ENCODE measurements around the gene MTHFD1L.

DNA sequence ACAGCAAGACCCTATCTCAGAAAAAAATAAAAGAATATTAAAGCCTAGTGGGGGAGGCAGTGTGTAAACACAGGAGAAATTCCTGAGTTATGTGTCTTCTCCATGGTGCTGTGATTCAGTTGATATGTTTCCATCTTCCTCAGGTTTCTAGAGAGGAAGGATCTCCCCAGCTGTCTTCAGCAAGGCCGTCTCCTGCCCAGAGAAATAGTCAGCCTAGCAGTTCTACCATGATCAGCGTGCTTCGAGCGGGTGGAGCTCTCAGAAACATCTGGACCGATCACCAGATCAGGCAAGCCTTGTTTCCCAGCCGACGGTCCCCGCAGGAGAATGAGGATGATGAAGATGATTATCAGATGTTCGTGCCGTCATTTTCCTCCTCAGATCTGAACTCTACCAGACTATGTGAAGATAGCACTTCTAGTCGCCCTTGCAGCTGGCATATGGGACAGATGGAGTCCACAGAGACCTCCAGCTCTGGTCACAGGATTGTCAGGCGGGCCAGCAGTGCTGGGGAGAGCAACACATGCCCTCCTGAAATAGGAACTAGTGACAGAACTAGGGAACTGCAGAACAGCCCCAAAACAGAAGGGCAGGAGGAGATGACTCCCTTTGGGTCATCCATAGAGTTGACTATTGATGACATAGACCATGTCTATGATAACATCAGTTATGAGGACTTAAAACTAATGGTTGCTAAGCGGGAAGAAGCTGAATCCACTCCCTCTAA, 34.9 kb upstream of the MTHFD1L start:
- TF ChIP-seq FOXJ3 (CRISPR knock-in tag; IDR thresholded peaks at IDR 0.05) (no peak), ZNF140 (CRISPR knock-in tag; IDR thresholded peaks at IDR 0.05) (no peak), MTA3 (IDR thresholded peaks at IDR 0.05; ENCODE audit: borderline replicate concordance) (no peak), JUND (IDR thresholded peaks at IDR 0.05; ENCODE audit: borderline replicate concordance, low read depth, low read length) (no peak), JUND (tag; IDR thresholded peaks at IDR 0.05; ENCODE audit: borderline replicate concordance, low read depth, low read length) (no peak)
- TF ChIP-seq, protein P1, sequence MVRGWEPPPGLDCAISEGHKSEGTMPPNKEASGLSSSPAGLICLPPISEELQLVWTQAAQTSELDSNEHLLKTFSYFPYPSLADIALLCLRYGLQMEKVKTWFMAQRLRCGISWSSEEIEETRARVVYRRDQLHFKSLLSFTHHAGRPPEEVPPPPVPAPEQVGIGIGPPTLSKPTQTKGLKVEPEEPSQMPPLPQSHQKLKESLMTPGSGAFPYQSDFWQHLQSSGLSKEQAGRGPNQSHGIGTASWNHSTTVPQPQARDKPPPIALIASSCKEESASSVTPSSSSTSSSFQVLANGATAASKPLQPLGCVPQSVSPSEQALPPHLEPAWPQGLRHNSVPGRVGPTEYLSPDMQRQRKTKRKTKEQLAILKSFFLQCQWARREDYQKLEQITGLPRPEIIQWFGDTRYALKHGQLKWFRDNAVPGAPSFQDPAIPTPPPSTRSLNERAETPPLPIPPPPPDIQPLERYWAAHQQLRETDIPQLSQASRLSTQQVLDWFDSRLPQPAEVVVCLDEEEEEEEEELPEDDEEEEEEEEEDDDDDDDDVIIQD (CRISPR knock-in tag; IDR thresholded peaks at IDR 0.05): no peak
- TF ChIP-seq, protein P2, sequence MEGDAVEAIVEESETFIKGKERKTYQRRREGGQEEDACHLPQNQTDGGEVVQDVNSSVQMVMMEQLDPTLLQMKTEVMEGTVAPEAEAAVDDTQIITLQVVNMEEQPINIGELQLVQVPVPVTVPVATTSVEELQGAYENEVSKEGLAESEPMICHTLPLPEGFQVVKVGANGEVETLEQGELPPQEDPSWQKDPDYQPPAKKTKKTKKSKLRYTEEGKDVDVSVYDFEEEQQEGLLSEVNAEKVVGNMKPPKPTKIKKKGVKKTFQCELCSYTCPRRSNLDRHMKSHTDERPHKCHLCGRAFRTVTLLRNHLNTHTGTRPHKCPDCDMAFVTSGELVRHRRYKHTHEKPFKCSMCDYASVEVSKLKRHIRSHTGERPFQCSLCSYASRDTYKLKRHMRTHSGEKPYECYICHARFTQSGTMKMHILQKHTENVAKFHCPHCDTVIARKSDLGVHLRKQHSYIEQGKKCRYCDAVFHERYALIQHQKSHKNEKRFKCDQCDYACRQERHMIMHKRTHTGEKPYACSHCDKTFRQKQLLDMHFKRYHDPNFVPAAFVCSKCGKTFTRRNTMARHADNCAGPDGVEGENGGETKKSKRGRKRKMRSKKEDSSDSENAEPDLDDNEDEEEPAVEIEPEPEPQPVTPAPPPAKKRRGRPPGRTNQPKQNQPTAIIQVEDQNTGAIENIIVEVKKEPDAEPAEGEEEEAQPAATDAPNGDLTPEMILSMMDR (IDR thresholded peaks at IDR 0.05 in 2 of 3, conservative IDR thresholded peaks at IDR 0.05 in 1 of 3; ENCODE audit: insufficient read depth in 2 of 3, low read depth in 1 of 3, low read length in 3 of 3): no peak

Measured in K562 (cell line).